Lower leg skin (tissue), 4 donors: ENCODE measurements around the gene PLAU. TPM values are rescaled to one million over a fixed set of nuclear protein-coding genes. Genes with fewer than 3 reads are reported as not detected.

Experiments
- DNase-seq, 2 donors: peaks; one replicate each; pipeline ENCODE4 v3.0.0-alpha.2; 2019; ENCODE audit warnings: low spot score in 2 of 2
- H3K4me3 ChIP-seq: fragments of 200-600 bp; sonication (generic); 2 replicates; pipeline ENCODE4 v1.5.1; 2017; ENCODE audit warnings: mild to moderate bottlenecking, low read depth; ENCODE audit not compliant: poor library complexity, severe bottlenecking
- CTCF ChIP-seq, 3 donors: fragments of 450-650 bp; IDR thresholded peaks; one replicate each; pipeline ENCODE4 v1.5.1; 2016; ENCODE audit warnings: antibody characterized with exemption in 3 of 3, mild to moderate bottlenecking in 3 of 3, moderate library complexity in 2 of 3
- POLR2A ChIP-seq, 2 donors: fragments of 450-650 bp; IDR thresholded peaks; one replicate each; pipeline ENCODE4 v1.6.1; 2016 to 2017; ENCODE audit warnings: antibody characterized with exemption in 2 of 2, mild to moderate bottlenecking in 1 of 2, moderate library complexity in 1 of 2
- WGBS, 2 donors: methylation state at CpG; one replicate each; pipeline ENCODE4 v1.1.5; 2018; 5-methylcytosine and 5-hydroxymethylcytosine counted together
- intact Hi-C: fragments of 100-400 bp; cut with DNase I; formaldehyde crosslinking; loops from one replicate; pipeline ENCODE4 v1.15.0; 2023; ENCODE audit warnings: low total_unique reads
- total RNA-seq, 4 donors: library from RNA; depleted of rRNA; stranded (reverse); fragments of >200 nt; gene quantifications; one replicate each; pipeline ENCODE4 v1.1.0, GENCODE V29; 2016

The PLAU gene
- total RNA-seq, 4 donors from 2014 or later = 12.7 to 28.5 (median 14.7) TPM

- TF ChIP-seq CTCF (IDR thresholded peaks at IDR 0.05) (no peak), POLR2A (IDR thresholded peaks at IDR 0.05) (no peak)
- 46 to 52% methylated on average over 2 of the region's 2 CpGs for WGBS, 2 donors
- intact Hi-C loops = no loop called here
- no peak for DNase-seq
- no peak overlapping the region for H3K4me3 ChIP-seq
Measured at GRCh38 chr10:73898730-73899410, 12.1 kb upstream of the PLAU start.

GRCh38 chr10:73899423-73899822 is 11.5 kb upstream of the PLAU start:
- TF ChIP-seq POLR2A (IDR thresholded peaks at IDR 0.05) (no peak), CTCF (IDR thresholded peaks at IDR 0.05) (no peak)
- DNase-seq = no peak
- WGBS, 2 donors = 39 to 60% methylated on average over 4 of the region's 4 CpGs
- no peak overlapping the region for H3K4me3 ChIP-seq
- intact Hi-C loops = no loop called here

GRCh38 chr10:73900064-73900463 is 10.9 kb upstream of the PLAU start:
- WGBS, 2 donors = 93 to 97% methylated on average over 5 of the region's 5 CpGs
- no peak for TF ChIP-seq POLR2A (IDR thresholded peaks at IDR 0.05)
- no peak for TF ChIP-seq CTCF (IDR thresholded peaks at IDR 0.05)
- no peak for DNase-seq
- intact Hi-C loops = no loop called here
- no peak overlapping the region for H3K4me3 ChIP-seq

GRCh38 chr10:73901261-73901660 is 9.7 kb upstream of the PLAU start:
- no peak overlapping the region for H3K4me3 ChIP-seq
- 93 to 97% methylated on average over 6 of the region's 6 CpGs for whole genome bisulfite sequencing, 2 donors
- intact Hi-C loops = no loop called here
- no peak for DNase-seq
- no peak for TF ChIP-seq POLR2A (IDR thresholded peaks at IDR 0.05)
- no peak for TF ChIP-seq CTCF (IDR thresholded peaks at IDR 0.05)

- TF ChIP-seq POLR2A (IDR thresholded peaks at IDR 0.05) (no peak), CTCF (IDR thresholded peaks at IDR 0.05) (no peak)
- H3K4me3 ChIP-seq = no peak overlapping the region
- no peak for DNase-seq
- intact Hi-C loops = no loop called here
- WGBS, 2 donors = 97 to 98% methylated on average over 2 of the region's 2 CpGs
Measured at GRCh38 chr10:73902351-73902750, 8.6 kb upstream of the PLAU start.
